ENCODE measurements around the gene PDX1.

The PDX1 gene

GRCh38 chr13:27922883-27923612 lies 3.2 kb downstream of the PDX1 start:
- no peak for DNase-seq (ENCODE audit: low read depth)

GRCh38 chr13:27923794-27924528 lies 4.2 kb downstream of the PDX1 start:
- TF ChIP-seq CTCF (IDR thresholded peaks at IDR 0.05; ENCODE audit: insufficient read depth, low read depth, low read length, missing control alignments): no peak
- DNase-seq (ENCODE audit: low read depth): no peak
- H3K4me3 ChIP-seq (ENCODE audit: low read depth, low read length): no peak overlapping the region

More at GRCh38 chr13:27922883-27923612, 3.2 kb downstream of the PDX1 start:
- no peak overlapping the region for H3K4me3 ChIP-seq (ENCODE audit: low read depth, low read length)
- no peak for TF ChIP-seq CTCF (IDR thresholded peaks at IDR 0.05; ENCODE audit: insufficient read depth, low read depth, low read length, missing control alignments)

GRCh38 chr13:27924529-27925141 lies 4.8 kb downstream of the PDX1 start:
- H3K4me3 ChIP-seq (ENCODE audit: low read depth, low read length): no peak overlapping the region
- TF ChIP-seq CTCF (IDR thresholded peaks at IDR 0.05; ENCODE audit: insufficient read depth, low read depth, low read length, missing control alignments): no peak
- no peak for DNase-seq (ENCODE audit: low read depth)

GRCh38 chr13:27925220-27925991 lies 5.6 kb downstream of the PDX1 start:
- no peak for DNase-seq (ENCODE audit: low read depth)
- H3K4me3 ChIP-seq (ENCODE audit: low read depth, low read length): no peak overlapping the region
- TF ChIP-seq CTCF (IDR thresholded peaks at IDR 0.05; ENCODE audit: insufficient read depth, low read depth, low read length, missing control alignments): no peak

GRCh38 chr13:27926644-27927434 lies 7.0 kb downstream of the PDX1 start:
- DNase-seq (ENCODE audit: low read depth): no peak
- no peak overlapping the region for H3K4me3 ChIP-seq (ENCODE audit: low read depth, low read length)
- TF ChIP-seq CTCF (IDR thresholded peaks at IDR 0.05; ENCODE audit: insufficient read depth, low read depth, low read length, missing control alignments): no peak

Measured in GM12865 (cell line).